IMR-90 (cell line): ENCODE results near the gene ZNF775. TPM values are rescaled to one million over a fixed set of nuclear protein-coding genes. Genes with fewer than 3 reads are reported as not detected.
A peak's percentile ranks its signal among the peaks of the same experiment; 100 is the strongest.

Experiments
- ATAC-seq: fragments of 200-7000 bp; cut with Tn5 transposase; 2 replicates; pipeline ENCODE4 v1.9.1; 2020; ENCODE audit warnings: low read depth, mild to moderate bottlenecking, moderate library complexity
- BruUV-seq: library from RNA; stranded (reverse); fragments of 400-500 nt; replicated peaks from 2 replicates; lab custom pipeline; 2021; lab: Mats Ljungman, UMichigan
- CTCF ChIA-PET: fragments of 300-600 bp; formaldehyde crosslinking; extraction: SDS; loops from one replicate; lab custom pipeline; 2021; ENCODE audit warnings: antibody characterized with exemption; lab: Yijun Ruan, JAX
- POLR2A ChIA-PET: fragments of 300-600 bp; sonication (Branson Sonifier 250); formaldehyde crosslinking; loops from one replicate; lab custom pipeline; 2022; ENCODE audit warnings: antibody characterized with exemption; ENCODE audit not compliant: unreplicated experiment; lab: Charles Lee
- DNase-seq: peaks from one replicate; pipeline ENCODE4 v3.0.0; 2013
- H2AFZ ChIP-seq: replicated peaks from 2 replicates; pipeline ENCODE3; 2013; ENCODE audit warnings: low read length, mild to moderate bottlenecking; ENCODE audit not compliant: poor library complexity
- H2AK5ac ChIP-seq: 2 replicates; pipeline ENCODE4 v1.6.1; 2013; ENCODE audit warnings: low read depth, low read length, inconsistent platforms
- H2AK9ac ChIP-seq: replicated peaks from 2 replicates; pipeline ENCODE3; 2013; ENCODE audit warnings: mild to moderate bottlenecking, low read depth, low read length, moderate library complexity; ENCODE audit not compliant: poor library complexity
- H2BK120ac ChIP-seq: 2 replicates; pipeline ENCODE4 v1.6.1; 2013; ENCODE audit warnings: low read depth, low read length, inconsistent platforms
- H2BK15ac ChIP-seq: 3 replicates; pipeline ENCODE4 v1.6.1; 2013; ENCODE audit warnings: low read depth, low read length, inconsistent platforms
- H2BK20ac ChIP-seq: 2 replicates; pipeline ENCODE4 v1.6.1; 2013; ENCODE audit warnings: low read depth, mild to moderate bottlenecking, inconsistent platforms, low read length, moderate library complexity
- H2BK5ac ChIP-seq: 2 replicates; pipeline ENCODE4 v1.6.1; 2013; ENCODE audit warnings: mild to moderate bottlenecking, low read depth, low read length, inconsistent platforms; ENCODE audit not compliant: poor library complexity, severe bottlenecking
- H3K14ac ChIP-seq: replicated peaks from 2 replicates; pipeline ENCODE4 v1.6.1; 2013; ENCODE audit warnings: low read depth, low read length, inconsistent platforms
- H3K18ac ChIP-seq: 2 replicates; pipeline ENCODE4 v1.6.1; 2013; ENCODE audit warnings: low read depth, low read length, control low read depth
- H3K23ac ChIP-seq: 2 replicates; pipeline ENCODE4 v1.6.1; 2013; ENCODE audit warnings: low read depth, low read length, inconsistent platforms
- H3K27ac ChIP-seq: 2 replicates; pipeline ENCODE4 v1.5.1; 2013; ENCODE audit warnings: mild to moderate bottlenecking, control low read depth, low read length; ENCODE audit not compliant: insufficient read depth
- H3K27me3 ChIP-seq: 2 replicates; pipeline ENCODE4 v1.6.1; 2013; ENCODE audit warnings: low read length; ENCODE audit not compliant: control insufficient read depth, insufficient read depth
- H3K36me3 ChIP-seq: 2 replicates; pipeline ENCODE4 v1.6.1; 2013; ENCODE audit warnings: low read length, mixed read lengths; ENCODE audit not compliant: control insufficient read depth, insufficient read depth
- H3K4ac ChIP-seq: 2 replicates; pipeline ENCODE4 v1.6.1; 2013; ENCODE audit warnings: low read depth, low read length, inconsistent platforms
- H3K4me1 ChIP-seq: 2 replicates; pipeline ENCODE4 v1.6.1; 2013; ENCODE audit warnings: low read length, mixed read lengths; ENCODE audit not compliant: control insufficient read depth, insufficient read depth
- H3K4me2 ChIP-seq: 2 replicates; pipeline ENCODE4 v1.6.1; 2013; ENCODE audit warnings: low read depth, mild to moderate bottlenecking, control low read depth, low read length, moderate library complexity
- H3K4me3 ChIP-seq: 2 replicates; pipeline ENCODE4 v1.5.1; 2013; ENCODE audit warnings: low read depth, mild to moderate bottlenecking, control low read depth, low read length, moderate library complexity; ENCODE audit not compliant: insufficient read depth
- H3K56ac ChIP-seq: 2 replicates; pipeline ENCODE4 v1.6.1; 2013; ENCODE audit warnings: low read length, inconsistent platforms; ENCODE audit not compliant: insufficient read depth; ENCODE audit errors: extremely low read depth
- H3K79me1 ChIP-seq, 2 experiments: 2 replicates each; pipeline ENCODE4 v1.6.1; 2013; ENCODE audit warnings: low read length in 2 of 2, inconsistent platforms in 1 of 2, low read depth in 1 of 2
- H3K9ac ChIP-seq: 2 replicates; pipeline ENCODE4 v1.6.1; 2013; ENCODE audit warnings: low read depth, low read length, control low read depth
- H3K9me1 ChIP-seq: 2 replicates; pipeline ENCODE4 v1.6.1; 2013; ENCODE audit warnings: low read length, inconsistent platforms; ENCODE audit not compliant: insufficient read depth
- H3K9me3 ChIP-seq: 2 replicates; pipeline ENCODE4 v1.6.1; 2013; ENCODE audit warnings: low read length; ENCODE audit not compliant: control insufficient read depth, insufficient read depth
- H4K20me1 ChIP-seq: 2 replicates; pipeline ENCODE4 v1.6.1; 2013; ENCODE audit warnings: low read length, inconsistent platforms; ENCODE audit not compliant: insufficient read depth
- H4K5ac ChIP-seq: 2 replicates; pipeline ENCODE4 v1.6.1; 2013; ENCODE audit warnings: mild to moderate bottlenecking, low read depth, low read length, control low read depth
- H4K8ac ChIP-seq, 2 experiments: 2 replicates each; pipeline ENCODE4 v1.6.1; 2013; ENCODE audit warnings: low read depth in 2 of 2, low read length in 2 of 2, control low read depth in 1 of 2, inconsistent platforms in 1 of 2
- H4K91ac ChIP-seq: 2 replicates; pipeline ENCODE4 v1.6.1; 2013; ENCODE audit warnings: low read depth, low read length, inconsistent platforms; ENCODE audit not compliant: insufficient read depth
- BHLHE40 ChIP-seq: fragments of 150-350 bp; IDR thresholded peaks from 2 replicates; pipeline ENCODE4 v1.6.1; 2016; ENCODE audit warnings: mild to moderate bottlenecking, low read depth, low read length
- CEBPB ChIP-seq: IDR thresholded peaks from 2 replicates; pipeline ENCODE4 v1.6.1; 2012; ENCODE audit warnings: low read depth, low read length, improper control_type of control experiment
- CHD1 ChIP-seq: IDR thresholded peaks from 2 replicates; pipeline ENCODE4 v1.6.1; 2012; ENCODE audit warnings: low read depth, low read length, improper control_type of control experiment
- CTCF ChIP-seq: conservative IDR thresholded peaks from 2 replicates; pipeline ENCODE4 v1.5.1; 2012; ENCODE audit warnings: mild to moderate bottlenecking, low read depth, low read length, improper control_type of control experiment
- ELK1 ChIP-seq: fragments of 150-350 bp; IDR thresholded peaks from 2 replicates; pipeline ENCODE4 v1.6.1; 2016; ENCODE audit warnings: low read depth, mild to moderate bottlenecking, low read length, moderate library complexity, borderline replicate concordance
- FOS ChIP-seq: fragments of 150-350 bp; IDR thresholded peaks from 2 replicates; pipeline ENCODE4 v1.6.1; 2016; ENCODE audit warnings: low read depth, low read length
- MAFK ChIP-seq: IDR thresholded peaks from 2 replicates; pipeline ENCODE4 v1.6.1; 2012; ENCODE audit warnings: low read depth, low read length, improper control_type of control experiment
- MAZ ChIP-seq: IDR thresholded peaks from 2 replicates; pipeline ENCODE4 v1.6.1; 2012; ENCODE audit warnings: low read depth, mild to moderate bottlenecking, low read length, improper control_type of control experiment, moderate library complexity, borderline replicate concordance
- MXI1 ChIP-seq: IDR thresholded peaks from 2 replicates; pipeline ENCODE4 v1.6.1; 2012; ENCODE audit warnings: low read depth, mild to moderate bottlenecking, low read length, moderate library complexity, borderline replicate concordance
- NFE2L2 ChIP-seq: fragments of 150-350 bp; IDR thresholded peaks from 2 replicates; pipeline ENCODE4 v1.6.1; 2016; ENCODE audit warnings: low read depth, mild to moderate bottlenecking, low read length
- POLR2A ChIP-seq: IDR thresholded peaks from 2 replicates; pipeline ENCODE4 v1.6.1; 2012; ENCODE audit warnings: mild to moderate bottlenecking, low read depth, low read length
- RAD21 ChIP-seq: IDR thresholded peaks from 2 replicates; pipeline ENCODE4 v1.6.1; 2012; ENCODE audit warnings: low read length, improper control_type of control experiment
- RCOR1 ChIP-seq: IDR thresholded peaks from 2 replicates; pipeline ENCODE4 v1.6.1; 2012; ENCODE audit warnings: mild to moderate bottlenecking, low read length, improper control_type of control experiment; ENCODE audit not compliant: insufficient replicate concordance
- SMC3 ChIP-seq: fragments of 150-350 bp; IDR thresholded peaks from 2 replicates; pipeline ENCODE4 v1.6.1; 2016; ENCODE audit warnings: low read depth, mild to moderate bottlenecking, antibody characterized with exemption, low read length, moderate library complexity
- USF2 ChIP-seq: fragments of 150-350 bp; IDR thresholded peaks from 2 replicates; pipeline ENCODE4 v1.6.1; 2017; ENCODE audit warnings: mild to moderate bottlenecking, antibody characterized with exemption, low read length, low read depth
- WGBS, 2 experiments: methylation state at CpG; one replicate each; pipeline versions ENCODE4 v1.1.5 to v1.1.7; 2013; ENCODE audit warnings: missing lambda C conversion rate in 2 of 2; ENCODE audit not compliant: insufficient read length in 1 of 2; ENCODE audit errors: extremely low coverage in 2 of 2; 5-methylcytosine and 5-hydroxymethylcytosine counted together
- dilution Hi-C: fragments of 300-500 bp; cut with HindIII; formaldehyde crosslinking; loops from one replicate; pipeline ENCODE4 v1.14.3; 2018; ENCODE audit warnings: low sequenced_read_pairs; ENCODE audit not compliant: unreplicated experiment
- in situ Hi-C: fragments of 300-500 bp; cut with MboI; formaldehyde crosslinking; loops from 3 replicates; pipeline ENCODE4 v1.14.3; 2019; ENCODE audit warnings: low sequenced_read_pairs, inconsistent platforms, mixed read lengths
- intact Hi-C: fragments of 100-400 bp; cut with micrococcal nuclease; formaldehyde crosslinking; loops from 2 replicates; pipeline ENCODE4 v1.10.0; 2022
- polyA plus RNA-seq, 3 experiments: library from polyadenylated mRNA; depleted of rRNA; stranded (reverse); fragments of >200 nt; gene quantifications; 2 replicates each; pipeline ENCODE4 v1.2.3, GENCODE V29; 2012; ENCODE audit warnings: low replicate concordance in 1 of 3
- total RNA-seq: library from RNA; depleted of rRNA; stranded (reverse); fragments of >200 nt; gene quantifications from 2 replicates; pipeline ENCODE4 v1.2.3, GENCODE V29; 2012

The ZNF775 gene
- total and polyA plus RNA-seq, 2 of the 4 experiments (the other 2 are of a cell fraction): 1.4 to 2.6 TPM

- Histone ChIP-seq H2BK120ac (no peak overlapping the region), H4K91ac (no peak overlapping the region), H3K4me2 (no peak overlapping the region), H3K4ac (no peak overlapping the region; the same call in 1 of the 2 replicates), H2BK15ac (no peak overlapping the region), H3K4me1 (no peaks in the 10 kb centered on the region; the same call in 1 of the 2 replicates), H2AK9ac (no peak overlapping the region), H2AFZ (no peak overlapping the region), H3K56ac (no peak overlapping the region), H3K27ac (no peak overlapping the region), H3K14ac (no peak overlapping the region), H3K36me3 (no peaks in the 10 kb centered on the region), H3K9me1 (no peaks in the 10 kb centered on the region; the same call in 1 of the 2 replicates), H2BK5ac (peak overlapping the region; percentile 90), H3K23ac (no peak overlapping the region), H3K79me1 (no peaks in the 10 kb centered on the region), H3K9me3 (no peaks in the 10 kb centered on the region), H2BK20ac (no peak overlapping the region), H4K8ac (no peak overlapping the region), H3K27me3 (peaks cover 2% of the 10 kb centered on the region; the same call in 1 of the 2 replicates), H4K20me1 (no peaks in the 10 kb centered on the region), H4K5ac (no peak overlapping the region), H2AK5ac (0 out of 2 replicates have a peak overlapping the region, but pooled peaks have one; percentile 12), H3K18ac (no peak overlapping the region), H3K9ac (no peak overlapping the region), H3K4me3 (no peak overlapping the region)
- CTCF ChIA-PET: interaction anchor here (0.5 to 0.7 kb wide), 4 partner anchors 48 to 1559 kb away, joined by 3 to 6 read pairs (median 3); no protein-coding TSS in a partner anchor
- POLR2A ChIA-PET: no interaction called here
- no TSS peak for BruUV-seq
- no peak for ATAC-seq
- intact Hi-C loops (no loop called here), dilution Hi-C loops (no loop called here), in situ Hi-C loops (no loop called here)
- no peak for DNase-seq
- WGBS, 2 experiments: 94% methylated on average over 2 of the region's 4 CpGs; no CpG with 5 or more reads in 1 of the 2 experiments
- TF ChIP-seq RCOR1: no peak
- TF ChIP-seq FOS: no peak
- TF ChIP-seq CEBPB: no peak
- no peak for TF ChIP-seq MAZ
- TF ChIP-seq CTCF: no peak
- no peak for TF ChIP-seq POLR2A
- TF ChIP-seq MXI1: no peak
- no peak for TF ChIP-seq BHLHE40
- no peak for TF ChIP-seq CHD1
- no peak for TF ChIP-seq NFE2L2
- TF ChIP-seq ELK1: no peak
- TF ChIP-seq USF2: no peak
- no peak for TF ChIP-seq RAD21
- TF ChIP-seq SMC3: no peak
- TF ChIP-seq MAFK: no peak
These were observed 20.0 kb upstream of the ZNF775 start for GRCh38 chr7:150358988-150359621.
